Keratinocyte (primary cell): ENCODE data around the gene ADGRA3. TPM values are rescaled to one million over a fixed set of nuclear protein-coding genes. Genes with fewer than 3 reads are reported as not detected.
"Not testable (repeated sequence)": the region's sequence is repeated elsewhere in the genome, so short reads cannot be mapped to it uniquely, and the experiment has no call there.

ENCODE experiments used
- DNase-seq: peaks from one replicate; pipeline ENCODE4 v3.0.0-alpha.2; 2011; ENCODE audit warnings: low read depth, missing footprints, low spot score
- FAIRE-seq: peaks from 2 replicates; lab custom pipeline; 2011; peaks lifted over from hg19 to GRCh38; lab: Jason Lieb, UNC
- H2AFZ ChIP-seq: 2 replicates; pipeline ENCODE4 v1.6.0; 2012; ENCODE audit warnings: low read length, control low read depth, inconsistent platforms; ENCODE audit not compliant: control insufficient read depth
- H3K27ac ChIP-seq: 2 replicates; pipeline ENCODE4 v1.5.1; 2011; ENCODE audit warnings: low read length; ENCODE audit not compliant: control insufficient read depth, insufficient read depth
- H3K27me3 ChIP-seq: 3 replicates; pipeline ENCODE4 v1.6.0; 2011; ENCODE audit warnings: low read length; ENCODE audit not compliant: control insufficient read depth, insufficient read depth; ENCODE audit errors: extremely low read depth
- H3K36me3 ChIP-seq, 2 experiments: 2 replicates in 1 of 2; 3 replicates in 1 of 2; pipeline ENCODE4 v1.5.1; 2011; ENCODE audit warnings: low read length in 2 of 2, mild to moderate bottlenecking in 1 of 2; ENCODE audit not compliant: control insufficient read depth in 2 of 2, insufficient read depth in 2 of 2; ENCODE audit errors: extremely low read depth in 1 of 2
- H3K4me1 ChIP-seq: 3 replicates; pipeline ENCODE4 v1.5.1; 2011; ENCODE audit warnings: low read length; ENCODE audit not compliant: control insufficient read depth, insufficient read depth; ENCODE audit errors: extremely low read depth
- H3K4me2 ChIP-seq: 3 replicates; pipeline ENCODE4 v1.6.0; 2011; ENCODE audit warnings: low read depth, low read length; ENCODE audit not compliant: control insufficient read depth, insufficient read depth; ENCODE audit errors: extremely low read depth
- H3K4me3 ChIP-seq, 3 experiments: fragments of 200-600 bp in 1 of 3; sonication (generic) in 1 of 3; 2 replicates in 2 of 3; 3 replicates in 1 of 3; pipeline ENCODE4 v1.5.1; 2011 to 2016; ENCODE audit warnings: low read length in 3 of 3, mild to moderate bottlenecking in 3 of 3, control low read depth in 2 of 3, inconsistent platforms in 1 of 3, low read depth in 1 of 3, mixed read lengths in 1 of 3, mixed run types in 1 of 3, moderate library complexity in 1 of 3; ENCODE audit not compliant: control insufficient read depth in 2 of 3, insufficient read depth in 2 of 3; ENCODE audit errors: extremely low read depth in 1 of 3
- H3K79me2 ChIP-seq: 2 replicates; pipeline ENCODE4 v1.6.0; 2012; ENCODE audit warnings: low read length; ENCODE audit not compliant: control insufficient read depth, insufficient read depth
- H3K9ac ChIP-seq: 3 replicates; pipeline ENCODE4 v1.6.0; 2011; ENCODE audit warnings: low read length; ENCODE audit not compliant: control insufficient read depth, insufficient read depth; ENCODE audit errors: extremely low read depth
- H3K9me1 ChIP-seq: 3 replicates; pipeline ENCODE4 v1.6.0; 2011; ENCODE audit warnings: low read length; ENCODE audit not compliant: control insufficient read depth, insufficient read depth; ENCODE audit errors: extremely low read depth
- H3K9me3 ChIP-seq: 2 replicates; pipeline ENCODE4 v1.5.1; 2012; ENCODE audit warnings: low read depth, low read length; ENCODE audit not compliant: control insufficient read depth
- H4K20me1 ChIP-seq: 3 replicates; pipeline ENCODE4 v1.6.0; 2011; ENCODE audit warnings: low read length; ENCODE audit not compliant: control insufficient read depth, insufficient read depth; ENCODE audit errors: extremely low read depth
- EZH2 ChIP-seq: IDR thresholded peaks from one replicate; pipeline ENCODE4 v1.6.1; 2012; ENCODE audit warnings: inconsistent platforms, mild to moderate bottlenecking, low read length, moderate library complexity
- dilution Hi-C: fragments of 300-500 bp; cut with MboI; formaldehyde crosslinking; loops from one replicate; pipeline ENCODE4 v1.7.0; 2020; ENCODE audit warnings: low sequenced_read_pairs; ENCODE audit not compliant: extremely low pct_ligation_motif_present
- polyA plus RNA-seq, 5 experiments: library from polyadenylated mRNA; depleted of rRNA in 3 of 5; stranded (reverse) in 3 of 5; stranded (forward) in 1 of 5; unstranded in 1 of 5; fragments of >200 nt; gene quantifications; 1 replicate in 1 of 5; 2 replicates in 3 of 5; 3 replicates in 1 of 5; pipeline versions ENCODE4 v1.2.1 to v1.2.3, GENCODE V29; 2011 to 2012; ENCODE audit warnings: missing spikeins in 2 of 5, low read depth in 1 of 5, low replicate concordance in 1 of 5
- TF ChIP-seq, protein P1 (sequence below), 3 experiments: IDR thresholded peaks in 1 of 3; conservative IDR thresholded peaks in 1 of 3; optimal IDR thresholded peaks in 1 of 3; 2 replicates in 2 of 3; 3 replicates in 1 of 3; pipeline versions ENCODE3 to v1.5.1; 2011; ENCODE audit warnings: low read length in 3 of 3, mild to moderate bottlenecking in 3 of 3, moderate library complexity in 2 of 3, control low read depth in 1 of 3, inconsistent platforms in 1 of 3; ENCODE audit not compliant: insufficient read depth in 2 of 3; ENCODE audit errors: extremely low read depth in 1 of 3

ADGRA3 gene
- polyA plus RNA-seq, 1 donor (not counting 4 experiments of a cell fraction or from before 2014, with no cell fraction given), result 38.7 TPM

DNA sequence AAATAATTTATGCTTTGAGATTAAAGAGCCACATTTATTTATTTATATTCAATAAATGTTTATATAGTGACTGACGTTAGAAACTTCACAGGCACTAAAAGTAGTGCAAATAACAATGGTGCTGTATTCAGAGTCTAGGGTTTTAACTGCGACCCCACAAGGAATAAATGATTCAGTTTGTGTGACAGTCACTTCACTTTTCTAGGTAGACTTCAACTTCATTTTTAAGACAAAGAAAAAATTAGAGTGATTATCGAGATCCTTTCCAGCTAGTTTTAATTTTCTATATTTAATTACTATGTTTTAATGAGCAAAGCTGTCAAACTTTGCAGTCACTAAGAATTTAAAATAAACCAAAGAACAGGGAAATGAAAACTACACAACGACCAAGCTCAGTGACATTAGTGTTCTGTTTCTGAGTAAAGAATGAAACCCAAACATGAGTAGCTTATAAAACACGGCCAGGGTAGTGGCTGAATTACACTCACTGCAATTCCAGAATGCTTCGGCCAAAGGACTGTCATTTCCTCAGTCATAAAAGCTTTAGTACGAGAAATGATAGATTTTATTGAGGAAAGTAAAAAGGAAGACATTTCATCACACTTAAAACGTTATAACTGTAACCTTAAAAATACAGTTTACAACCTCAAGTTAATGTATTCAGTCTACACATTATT lies 38.6 kb downstream of the ADGRA3 start:
- Histone ChIP-seq H3K4me3 (no peak overlapping the region), H3K27ac (no peak overlapping the region), H4K20me1 (no peaks in the 10 kb centered on the region), H3K9ac (no peak overlapping the region), H3K4me2 (no peak overlapping the region), H3K9me3 (no peaks in the 10 kb centered on the region), H3K27me3 (no peaks in the 10 kb centered on the region), H3K79me2 (peaks cover 65% of the 10 kb centered on the region), H3K9me1 (peaks cover 2% of the 10 kb centered on the region), H2AFZ (no peak overlapping the region), H3K36me3 (no peaks in the 10 kb centered on the region), H3K4me1 (peaks cover 39% of the 10 kb centered on the region)
- DNase-seq (no peak), FAIRE-seq (no peak)
- dilution Hi-C loops, result no loop called here
- TF ChIP-seq, protein P1, sequence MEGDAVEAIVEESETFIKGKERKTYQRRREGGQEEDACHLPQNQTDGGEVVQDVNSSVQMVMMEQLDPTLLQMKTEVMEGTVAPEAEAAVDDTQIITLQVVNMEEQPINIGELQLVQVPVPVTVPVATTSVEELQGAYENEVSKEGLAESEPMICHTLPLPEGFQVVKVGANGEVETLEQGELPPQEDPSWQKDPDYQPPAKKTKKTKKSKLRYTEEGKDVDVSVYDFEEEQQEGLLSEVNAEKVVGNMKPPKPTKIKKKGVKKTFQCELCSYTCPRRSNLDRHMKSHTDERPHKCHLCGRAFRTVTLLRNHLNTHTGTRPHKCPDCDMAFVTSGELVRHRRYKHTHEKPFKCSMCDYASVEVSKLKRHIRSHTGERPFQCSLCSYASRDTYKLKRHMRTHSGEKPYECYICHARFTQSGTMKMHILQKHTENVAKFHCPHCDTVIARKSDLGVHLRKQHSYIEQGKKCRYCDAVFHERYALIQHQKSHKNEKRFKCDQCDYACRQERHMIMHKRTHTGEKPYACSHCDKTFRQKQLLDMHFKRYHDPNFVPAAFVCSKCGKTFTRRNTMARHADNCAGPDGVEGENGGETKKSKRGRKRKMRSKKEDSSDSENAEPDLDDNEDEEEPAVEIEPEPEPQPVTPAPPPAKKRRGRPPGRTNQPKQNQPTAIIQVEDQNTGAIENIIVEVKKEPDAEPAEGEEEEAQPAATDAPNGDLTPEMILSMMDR (optimal IDR thresholded peaks at IDR 0.05 in 1 of 3, IDR thresholded peaks at IDR 0.05 in 1 of 3, conservative IDR thresholded peaks at IDR 0.05 in 1 of 3; ENCODE audit: extremely low read depth in 1 of 3, insufficient read depth in 2 of 3, low read length in 3 of 3), result no peak
- TF ChIP-seq EZH2, result no peak

DNA sequence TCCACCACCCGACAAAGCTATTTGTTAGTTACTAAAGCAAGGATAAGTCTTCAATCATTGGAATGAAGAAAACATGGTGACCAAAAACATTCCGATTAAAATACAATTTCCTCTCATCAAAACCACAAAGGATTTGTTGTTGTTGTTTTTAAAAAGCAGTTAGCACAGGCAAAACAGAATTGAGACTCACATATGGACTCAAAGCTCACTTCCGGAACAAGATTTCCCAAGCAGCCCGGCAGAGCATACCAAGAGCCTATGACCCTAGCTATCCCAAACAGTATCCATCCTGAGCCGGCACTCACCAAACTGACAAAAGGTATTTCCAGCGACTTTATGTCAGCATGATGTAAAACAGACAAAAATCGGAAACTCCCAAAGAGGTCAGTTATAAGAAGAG lies 39.9 kb downstream of the ADGRA3 start:
- Histone ChIP-seq H3K79me2 (peaks cover 57% of the 10 kb centered on the region), H3K9me3 (no peaks in the 10 kb centered on the region), H3K27ac (no peak overlapping the region), H3K36me3 (no peaks in the 10 kb centered on the region), H4K20me1 (no peaks in the 10 kb centered on the region), H3K4me2 (no peak overlapping the region), H3K9me1 (peaks cover 2% of the 10 kb centered on the region), H3K4me3 (no peak overlapping the region), H3K4me1 (peaks cover 45% of the 10 kb centered on the region), H2AFZ (no peak overlapping the region), H3K9ac (no peak overlapping the region), H3K27me3 (no peaks in the 10 kb centered on the region)
- FAIRE-seq (no peak), DNase-seq (no peak)
- dilution Hi-C loops, result no loop called here
- TF ChIP-seq EZH2, result no peak
- TF ChIP-seq, protein P1 (optimal IDR thresholded peaks at IDR 0.05 in 1 of 3, IDR thresholded peaks at IDR 0.05 in 1 of 3, conservative IDR thresholded peaks at IDR 0.05 in 1 of 3; ENCODE audit: extremely low read depth in 1 of 3, insufficient read depth in 2 of 3, low read length in 3 of 3), result no peak

DNA sequence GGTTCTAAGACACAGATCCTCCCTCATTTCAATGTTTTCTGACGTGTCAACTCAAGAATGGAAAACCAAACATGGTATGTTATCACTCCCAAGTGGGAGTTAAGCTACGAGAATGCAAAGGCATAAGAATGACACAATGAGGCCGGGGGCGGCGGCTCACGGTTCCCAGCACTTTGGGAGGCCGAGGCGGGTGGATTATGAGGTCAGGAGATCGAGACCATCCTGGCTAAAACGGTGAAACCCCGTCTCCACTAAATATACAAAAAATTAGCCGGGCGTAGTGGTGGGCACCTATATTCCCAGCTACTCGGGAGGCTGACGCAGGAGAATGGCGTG lies 40.6 kb downstream of the ADGRA3 start:
- H3K9me3 ChIP-seq, FAIRE-seq, H2AFZ ChIP-seq, H4K20me1 ChIP-seq, DNase-seq, H3K9ac ChIP-seq, H3K27ac ChIP-seq, H3K36me3 ChIP-seq, H3K9me1 ChIP-seq, dilution Hi-C loops, H3K27me3 ChIP-seq: not testable (repeated sequence)
- Histone ChIP-seq H3K4me2 (peak overlapping the region; percentile 46), H3K79me2 (peaks cover 58% of the 10 kb centered on the region), H3K4me1 (peaks cover 41% of the 10 kb centered on the region), H3K4me3 (peak overlapping the region in 1 of 3 experiments; percentile 3)
